GM23338 (cell line): ENCODE data around the gene AAMDC. TPM values are rescaled to one million over a fixed set of nuclear protein-coding genes. Genes with fewer than 3 reads are reported as not detected.
"Not testable (repeated sequence)": the region's sequence is repeated elsewhere in the genome, so short reads cannot be mapped to it uniquely, and the experiment has no call there.

Experiments used
- ATAC-seq: fragments of 200-7000 bp; cut with Tn5 transposase; 3 replicates; pipeline ENCODE4 v1.9.1; 2020
- DNase-seq: peaks from one replicate; pipeline ENCODE4 v3.0.0-alpha.2; 2015; ENCODE audit warnings: low spot score
- H2AFZ ChIP-seq: fragments of 200-600 bp; sonication (generic); 2 replicates; pipeline ENCODE4 v1.8.0; 2016; ENCODE audit warnings: antibody characterized with exemption, mild to moderate bottlenecking, moderate library complexity
- H3F3A ChIP-seq: fragments of 200-600 bp; sonication (generic); replicated peaks from 2 replicates; pipeline ENCODE4 v1.8.0; 2017; ENCODE audit warnings: antibody characterized with exemption, mixed run types, low read depth
- H3K27ac ChIP-seq: fragments of 200-600 bp; sonication (generic); 2 replicates; pipeline ENCODE4 v1.6.1; 2016; ENCODE audit warnings: low read depth
- H3K27me3 ChIP-seq: fragments of 200-600 bp; sonication (generic); 2 replicates; pipeline ENCODE4 v1.8.0; 2016; ENCODE audit warnings: mild to moderate bottlenecking, mixed run types, moderate library complexity; ENCODE audit not compliant: insufficient read depth
- H3K36me3 ChIP-seq: fragments of 200-600 bp; sonication (generic); 2 replicates; pipeline ENCODE4 v1.8.0; 2016; ENCODE audit warnings: mild to moderate bottlenecking; ENCODE audit not compliant: insufficient read depth
- H3K4me1 ChIP-seq: fragments of 200-600 bp; sonication (generic); 2 replicates; pipeline ENCODE4 v1.8.0; 2016; ENCODE audit warnings: mild to moderate bottlenecking, moderate library complexity; ENCODE audit not compliant: insufficient read depth
- H3K4me2 ChIP-seq: fragments of 200-600 bp; sonication (generic); 2 replicates; pipeline ENCODE4 v1.7.1; 2017; ENCODE audit warnings: mixed run types
- H3K4me3 ChIP-seq: fragments of 200-600 bp; sonication (generic); 2 replicates; pipeline ENCODE4 v1.6.1; 2016; ENCODE audit warnings: mixed run types
- H3K79me2 ChIP-seq: fragments of 200-600 bp; sonication (generic); replicated peaks from 2 replicates; pipeline ENCODE4 v1.8.0; 2017; ENCODE audit warnings: mild to moderate bottlenecking; ENCODE audit not compliant: insufficient read depth
- H3K9me2 ChIP-seq: fragments of 200-600 bp; sonication (generic); 2 replicates; pipeline ENCODE4 v1.8.0; 2017; ENCODE audit not compliant: insufficient read depth
- H4K20me1 ChIP-seq: fragments of 200-600 bp; sonication (generic); replicated peaks from 2 replicates; pipeline ENCODE4 v1.8.0; 2017; ENCODE audit warnings: mild to moderate bottlenecking; ENCODE audit not compliant: insufficient read depth
- H3K27ac Mint-ChIP-seq: 2 replicates; pipeline ENCODE4 v1.8.0; 2020; ENCODE audit warnings: inconsistent platforms, mild to moderate bottlenecking, moderate library complexity, mixed read lengths
- H3K27me3 Mint-ChIP-seq: 3 replicates; pipeline ENCODE4 v1.8.0; 2022; ENCODE audit warnings: low read depth, mild to moderate bottlenecking, moderate library complexity, mixed read lengths, inconsistent platforms; ENCODE audit not compliant: insufficient read depth, poor library complexity
- H3K36me3 Mint-ChIP-seq: 3 replicates; pipeline ENCODE4 v1.8.0; 2021; ENCODE audit warnings: low read depth, mild to moderate bottlenecking, inconsistent platforms, moderate library complexity, mixed read lengths
- H3K4me1 Mint-ChIP-seq: 3 replicates; pipeline ENCODE4 v1.8.0; 2020; ENCODE audit warnings: mild to moderate bottlenecking, inconsistent platforms, mixed read lengths
- H3K4me3 Mint-ChIP-seq: 3 replicates; pipeline ENCODE4 v1.8.0; 2021; ENCODE audit warnings: moderate library complexity, mild to moderate bottlenecking, inconsistent platforms, mixed read lengths
- H3K9me3 Mint-ChIP-seq: 3 replicates; pipeline ENCODE4 v1.8.0; 2020; ENCODE audit warnings: moderate library complexity, mild to moderate bottlenecking, inconsistent platforms, mixed read lengths
- CREB1 ChIP-seq: fragments of 250-450 bp; sonication (Bioruptor Pico); IDR thresholded peaks from 2 replicates; pipeline ENCODE4 v1.5.0; 2020; ENCODE audit warnings: low read depth, mild to moderate bottlenecking, moderate library complexity
- EZH2 ChIP-seq: fragments of 200-600 bp; sonication (generic); IDR thresholded peaks from one replicate; pipeline ENCODE4 v1.8.0; 2017; ENCODE audit warnings: antibody characterized with exemption, mild to moderate bottlenecking, low read depth; ENCODE audit not compliant: unreplicated experiment
- EZH2phosphoT487 ChIP-seq: fragments of 200-600 bp; sonication (generic); IDR thresholded peaks from one replicate; pipeline ENCODE4 v1.8.1; 2018; ENCODE audit warnings: antibody characterized with exemption; ENCODE audit not compliant: unreplicated experiment
- NANOG ChIP-seq: IDR thresholded peaks from 2 replicates; pipeline ENCODE4 v1.6.1; 2016; ENCODE audit warnings: antibody characterized with exemption, borderline replicate concordance
- POLR2AphosphoS5 ChIP-seq: IDR thresholded peaks from 2 replicates; pipeline ENCODE4 v1.6.1; 2016; ENCODE audit warnings: antibody characterized with exemption, low read depth
- STAT1 ChIP-seq: IDR thresholded peaks from one replicate; pipeline ENCODE4 v1.6.1; 2016; ENCODE audit warnings: antibody characterized with exemption; ENCODE audit not compliant: unreplicated experiment
- ZNF114 ChIP-seq: fragments of 250-450 bp; sonication (Bioruptor Pico); IDR thresholded peaks from 2 replicates; pipeline ENCODE4 v1.5.0; 2020; ENCODE audit warnings: mild to moderate bottlenecking, moderate library complexity
- ZNF331 ChIP-seq: fragments of 250-450 bp; sonication (Bioruptor Pico); IDR thresholded peaks from 2 replicates; pipeline ENCODE4 v1.5.0; 2020; ENCODE audit warnings: low read depth, mild to moderate bottlenecking, moderate library complexity
- polyA plus RNA-seq: library from polyadenylated mRNA; unstranded; fragments of >200 nt; fragmentation: Nextera tagmentation; extraction: Ambion mirVana; gene quantifications from 2 replicates; pipeline ENCODE4 v1.2.1, GENCODE V29; 2016
- total RNA-seq: library from RNA; depleted of rRNA; stranded (reverse); fragments of >200 nt; shearing (Covaris generic); gene quantifications from 2 replicates; pipeline ENCODE4 v1.2.3, GENCODE V29; 2014
- TF ChIP-seq, protein P1 (sequence below): IDR thresholded peaks from one replicate; pipeline ENCODE4 v1.6.1; 2018; ENCODE audit warnings: antibody characterized with exemption; ENCODE audit not compliant: unreplicated experiment
- TF ChIP-seq, protein P2 (sequence below): IDR thresholded peaks from 2 replicates; pipeline ENCODE4 v1.6.1; 2016; ENCODE audit warnings: antibody characterized with exemption
- TF ChIP-seq, protein P3 (sequence below), 2 experiments: fragments of 200-600 bp in 1 of 2; sonication (generic) in 1 of 2; conservative IDR thresholded peaks; 2 replicates each; pipeline versions ENCODE4 v1.5.1 to v1.6.1; 2016 to 2017; ENCODE audit warnings: antibody characterized with exemption in 2 of 2, low read depth in 2 of 2, mild to moderate bottlenecking in 2 of 2, moderate library complexity in 1 of 2

AAMDC gene
- total and polyA plus RNA-seq, 2 experiments from 2014 or later = 5.3 to 50.2 TPM

GRCh38 chr11:77843700-77844099, 22.8 kb downstream of the AAMDC start:
- H3K4me3 Mint-ChIP-seq, H2AFZ ChIP-seq, ATAC-seq, H4K20me1 ChIP-seq, H3K27me3 Mint-ChIP-seq, H3K4me1 Mint-ChIP-seq, H3K4me1 ChIP-seq, H3K9me2 ChIP-seq, DNase-seq, H3K27ac Mint-ChIP-seq, H3K27ac ChIP-seq, H3K27me3 ChIP-seq, H3K9me3 Mint-ChIP-seq, H3K4me2 ChIP-seq, H3K36me3 ChIP-seq, H3K79me2 ChIP-seq, H3F3A ChIP-seq, H3K4me3 ChIP-seq: not testable (repeated sequence)
- H3K36me3 Mint-ChIP-seq = peaks cover 34% of the 10 kb centered on the region

DNA sequence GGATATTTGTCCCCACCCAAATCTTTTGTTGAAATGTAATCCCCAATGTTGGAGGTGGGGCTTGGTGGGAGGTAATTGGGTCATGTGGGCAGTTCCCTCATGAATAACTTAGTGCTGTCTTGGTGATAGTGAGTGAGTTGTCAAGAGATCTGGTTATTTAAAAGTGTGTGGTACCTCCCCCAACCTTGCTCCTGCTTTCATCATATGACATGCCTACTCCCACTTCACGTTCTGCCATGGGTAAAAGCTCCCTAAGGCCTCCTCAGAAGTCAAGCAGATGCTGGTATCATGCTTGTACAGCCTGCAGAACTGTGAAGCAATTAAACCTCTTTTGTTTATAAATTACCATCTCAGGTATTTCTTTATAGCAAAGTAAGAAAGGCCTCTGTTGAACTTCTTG, 30.6 kb downstream of the AAMDC start:
- no peak overlapping the region for H3K4me3 ChIP-seq
- H4K20me1 ChIP-seq = no peaks in the 10 kb centered on the region
- H3K27ac ChIP-seq = no peak overlapping the region
- H3K9me2 ChIP-seq = peaks cover 5% of the 10 kb centered on the region; the same call in 1 of the 2 replicates
- DNase-seq (no peak), ATAC-seq (no peak)
- no peak overlapping the region for H3K4me3 Mint-ChIP-seq
- H3K27ac Mint-ChIP-seq = no peak overlapping the region
- no peaks in the 10 kb centered on the region for H3K79me2 ChIP-seq
- H2AFZ ChIP-seq = no peak overlapping the region
- peaks cover 39% of the 10 kb centered on the region for H3K9me3 Mint-ChIP-seq
- H3K27me3 Mint-ChIP-seq = peaks cover 3% of the 10 kb centered on the region
- no peaks in the 10 kb centered on the region for H3K27me3 ChIP-seq
- peaks cover 51% of the 10 kb centered on the region for H3K36me3 Mint-ChIP-seq
- H3K4me2 ChIP-seq = no peak overlapping the region
- H3K4me1 ChIP-seq = no peaks in the 10 kb centered on the region
- H3K4me1 Mint-ChIP-seq = no peaks in the 10 kb centered on the region
- no peaks in the 10 kb centered on the region for H3F3A ChIP-seq
- peaks cover 6% of the 10 kb centered on the region for H3K36me3 ChIP-seq
- TF ChIP-seq NANOG (no peak), POLR2AphosphoS5 (no peak), ZNF331 (CRISPR knock-in tag) (no peak), EZH2phosphoT487 (no peak), ZNF114 (CRISPR knock-in tag) (no peak), EZH2 (no peak), STAT1 (no peak), CREB1 (CRISPR knock-in tag) (no peak)
- TF ChIP-seq, protein P1, sequence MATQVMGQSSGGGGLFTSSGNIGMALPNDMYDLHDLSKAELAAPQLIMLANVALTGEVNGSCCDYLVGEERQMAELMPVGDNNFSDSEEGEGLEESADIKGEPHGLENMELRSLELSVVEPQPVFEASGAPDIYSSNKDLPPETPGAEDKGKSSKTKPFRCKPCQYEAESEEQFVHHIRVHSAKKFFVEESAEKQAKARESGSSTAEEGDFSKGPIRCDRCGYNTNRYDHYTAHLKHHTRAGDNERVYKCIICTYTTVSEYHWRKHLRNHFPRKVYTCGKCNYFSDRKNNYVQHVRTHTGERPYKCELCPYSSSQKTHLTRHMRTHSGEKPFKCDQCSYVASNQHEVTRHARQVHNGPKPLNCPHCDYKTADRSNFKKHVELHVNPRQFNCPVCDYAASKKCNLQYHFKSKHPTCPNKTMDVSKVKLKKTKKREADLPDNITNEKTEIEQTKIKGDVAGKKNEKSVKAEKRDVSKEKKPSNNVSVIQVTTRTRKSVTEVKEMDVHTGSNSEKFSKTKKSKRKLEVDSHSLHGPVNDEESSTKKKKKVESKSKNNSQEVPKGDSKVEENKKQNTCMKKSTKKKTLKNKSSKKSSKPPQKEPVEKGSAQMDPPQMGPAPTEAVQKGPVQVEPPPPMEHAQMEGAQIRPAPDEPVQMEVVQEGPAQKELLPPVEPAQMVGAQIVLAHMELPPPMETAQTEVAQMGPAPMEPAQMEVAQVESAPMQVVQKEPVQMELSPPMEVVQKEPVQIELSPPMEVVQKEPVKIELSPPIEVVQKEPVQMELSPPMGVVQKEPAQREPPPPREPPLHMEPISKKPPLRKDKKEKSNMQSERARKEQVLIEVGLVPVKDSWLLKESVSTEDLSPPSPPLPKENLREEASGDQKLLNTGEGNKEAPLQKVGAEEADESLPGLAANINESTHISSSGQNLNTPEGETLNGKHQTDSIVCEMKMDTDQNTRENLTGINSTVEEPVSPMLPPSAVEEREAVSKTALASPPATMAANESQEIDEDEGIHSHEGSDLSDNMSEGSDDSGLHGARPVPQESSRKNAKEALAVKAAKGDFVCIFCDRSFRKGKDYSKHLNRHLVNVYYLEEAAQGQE = no peak
- TF ChIP-seq, protein P2, sequence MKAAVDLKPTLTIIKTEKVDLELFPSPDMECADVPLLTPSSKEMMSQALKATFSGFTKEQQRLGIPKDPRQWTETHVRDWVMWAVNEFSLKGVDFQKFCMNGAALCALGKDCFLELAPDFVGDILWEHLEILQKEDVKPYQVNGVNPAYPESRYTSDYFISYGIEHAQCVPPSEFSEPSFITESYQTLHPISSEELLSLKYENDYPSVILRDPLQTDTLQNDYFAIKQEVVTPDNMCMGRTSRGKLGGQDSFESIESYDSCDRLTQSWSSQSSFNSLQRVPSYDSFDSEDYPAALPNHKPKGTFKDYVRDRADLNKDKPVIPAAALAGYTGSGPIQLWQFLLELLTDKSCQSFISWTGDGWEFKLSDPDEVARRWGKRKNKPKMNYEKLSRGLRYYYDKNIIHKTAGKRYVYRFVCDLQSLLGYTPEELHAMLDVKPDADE = no peak
- TF ChIP-seq, protein P3, sequence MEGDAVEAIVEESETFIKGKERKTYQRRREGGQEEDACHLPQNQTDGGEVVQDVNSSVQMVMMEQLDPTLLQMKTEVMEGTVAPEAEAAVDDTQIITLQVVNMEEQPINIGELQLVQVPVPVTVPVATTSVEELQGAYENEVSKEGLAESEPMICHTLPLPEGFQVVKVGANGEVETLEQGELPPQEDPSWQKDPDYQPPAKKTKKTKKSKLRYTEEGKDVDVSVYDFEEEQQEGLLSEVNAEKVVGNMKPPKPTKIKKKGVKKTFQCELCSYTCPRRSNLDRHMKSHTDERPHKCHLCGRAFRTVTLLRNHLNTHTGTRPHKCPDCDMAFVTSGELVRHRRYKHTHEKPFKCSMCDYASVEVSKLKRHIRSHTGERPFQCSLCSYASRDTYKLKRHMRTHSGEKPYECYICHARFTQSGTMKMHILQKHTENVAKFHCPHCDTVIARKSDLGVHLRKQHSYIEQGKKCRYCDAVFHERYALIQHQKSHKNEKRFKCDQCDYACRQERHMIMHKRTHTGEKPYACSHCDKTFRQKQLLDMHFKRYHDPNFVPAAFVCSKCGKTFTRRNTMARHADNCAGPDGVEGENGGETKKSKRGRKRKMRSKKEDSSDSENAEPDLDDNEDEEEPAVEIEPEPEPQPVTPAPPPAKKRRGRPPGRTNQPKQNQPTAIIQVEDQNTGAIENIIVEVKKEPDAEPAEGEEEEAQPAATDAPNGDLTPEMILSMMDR (conservative IDR thresholded peaks at IDR 0.05; ENCODE audit: low read depth in 2 of 2) = no peak
